H1 (cell line): ENCODE data around the gene DRAM1. TPM values are rescaled to one million over a fixed set of nuclear protein-coding genes. Genes with fewer than 3 reads are reported as not detected.
"Not testable (repeated sequence)": the region's sequence is repeated elsewhere in the genome, so short reads cannot be mapped to it uniquely, and the experiment has no call there.

Source experiments
- CTCF ChIA-PET: fragments of 300-600 bp; sonication (Branson Sonifier 250); formaldehyde crosslinking; loops from one replicate; lab custom pipeline; 2021; ENCODE audit not compliant: partially characterized antibody; lab: Charles Lee
- POLR2A ChIA-PET: fragments of 300-600 bp; sonication (Branson Sonifier 250); formaldehyde crosslinking; loops from one replicate; lab custom pipeline; 2021; ENCODE audit warnings: inconsistent platforms; ENCODE audit not compliant: partially characterized antibody; lab: Charles Lee
- DNase-seq, 2 experiments: peaks; one replicate each; pipeline versions ENCODE4 v3.0.0 to v3.0.0-alpha.2; 2010 to 2022; ENCODE audit warnings: low spot score in 2 of 2, low read depth in 1 of 2, mixed read lengths in 1 of 2
- FAIRE-seq: peaks from 2 replicates; lab custom pipeline; 2011; peaks lifted over from hg19 to GRCh38; lab: Jason Lieb, UNC
- H2AFZ ChIP-seq: 2 replicates; pipeline ENCODE4 v1.8.1; 2012; ENCODE audit warnings: low read length, inconsistent platforms
- H2AK5ac ChIP-seq: 2 replicates; pipeline ENCODE4 v1.6.1; 2013; ENCODE audit warnings: low read depth, low read length
- H2BK120ac ChIP-seq: replicated peaks from 2 replicates; pipeline ENCODE3; 2013; ENCODE audit warnings: low read depth, low read length, inconsistent platforms
- H2BK12ac ChIP-seq: 2 replicates; pipeline ENCODE4 v1.6.1; 2013; ENCODE audit warnings: low read depth, low read length
- H2BK15ac ChIP-seq: 2 replicates; pipeline ENCODE4 v1.6.1; 2013; ENCODE audit warnings: low read length
- H2BK20ac ChIP-seq: 2 replicates; pipeline ENCODE4 v1.6.1; 2013; ENCODE audit warnings: low read length
- H2BK5ac ChIP-seq: 2 replicates; pipeline ENCODE4 v1.6.1; 2013; ENCODE audit warnings: low read depth, low read length
- H3K14ac ChIP-seq: 2 replicates; pipeline ENCODE4 v1.6.1; 2013; ENCODE audit warnings: inconsistent platforms; ENCODE audit not compliant: insufficient read length
- H3K18ac ChIP-seq: 2 replicates; pipeline ENCODE4 v1.6.1; 2013; ENCODE audit warnings: low read length; ENCODE audit errors: extremely low read depth
- H3K23ac ChIP-seq: 2 replicates; pipeline ENCODE4 v1.6.1; 2013; ENCODE audit warnings: inconsistent platforms; ENCODE audit not compliant: insufficient read length
- H3K23me2 ChIP-seq: 2 replicates; pipeline ENCODE4 v1.6.1; 2013; ENCODE audit warnings: low read depth, low read length
- H3K27ac ChIP-seq: 2 replicates; pipeline ENCODE4 v1.6.1; 2011; ENCODE audit warnings: low read depth, low read length, inconsistent platforms
- H3K27me3 ChIP-seq, 4 experiments: replicated peaks in 1 of 4; 1 replicate in 1 of 4; 2 replicates in 3 of 4; pipeline versions ENCODE4 v1.6.1 to v1.8.1; 2011 to 2013; ENCODE audit warnings: low read length in 3 of 4, mild to moderate bottlenecking in 3 of 4, inconsistent platforms in 2 of 4, mixed read lengths in 2 of 4, moderate library complexity in 1 of 4; ENCODE audit not compliant: control insufficient read depth in 3 of 4, insufficient read depth in 3 of 4; ENCODE audit errors: extremely low read depth in 1 of 4
- H3K36me3 ChIP-seq, 4 experiments: 2 replicates each; pipeline versions ENCODE4 v1.6.1 to v1.8.1; 2011 to 2013; ENCODE audit warnings: mild to moderate bottlenecking in 4 of 4, low read length in 3 of 4, moderate library complexity in 2 of 4, control low read depth in 1 of 4, inconsistent platforms in 1 of 4; ENCODE audit not compliant: insufficient read depth in 4 of 4, control insufficient read depth in 2 of 4
- H3K4ac ChIP-seq: replicated peaks from 2 replicates; pipeline ENCODE3; 2013; ENCODE audit warnings: low read length, low read depth, mixed read lengths, inconsistent platforms; ENCODE audit not compliant: insufficient read length
- H3K4me1 ChIP-seq, 4 experiments: replicated peaks in 1 of 4; 1 replicate in 1 of 4; 2 replicates in 3 of 4; pipeline versions ENCODE4 v1.6.1 to v1.8.1; 2011 to 2013; ENCODE audit warnings: low read length in 3 of 4, inconsistent platforms in 2 of 4, mixed read lengths in 1 of 4; ENCODE audit not compliant: insufficient read depth in 4 of 4, control insufficient read depth in 3 of 4
- H3K4me2 ChIP-seq, 2 experiments: 2 replicates each; pipeline versions ENCODE4 v1.6.1 to v1.8.1; 2011 to 2013; ENCODE audit warnings: low read depth in 2 of 2, low read length in 2 of 2, control low read depth in 1 of 2, inconsistent platforms in 1 of 2, mild to moderate bottlenecking in 1 of 2; ENCODE audit not compliant: insufficient read depth in 1 of 2
- H3K4me3 ChIP-seq, 4 experiments: fragments of 200-600, 300-600 bp in 1 of 4; sonication (generic), shearing (Covaris generic), sonication (Bioruptor Twin) in 1 of 4; 2 replicates each; pipeline versions ENCODE4 v1.5.1 to v1.8.1; 2011 to 2016; ENCODE audit warnings: low read length in 4 of 4, low read depth in 3 of 4, control low read depth in 2 of 4, inconsistent platforms in 2 of 4, mild to moderate bottlenecking in 2 of 4, mixed read lengths in 1 of 4, moderate library complexity in 1 of 4; ENCODE audit not compliant: insufficient read depth in 2 of 4; ENCODE audit errors: extremely low read depth in 1 of 4
- H3K56ac ChIP-seq: replicated peaks from 2 replicates; pipeline ENCODE3; 2013; ENCODE audit warnings: low read depth, mild to moderate bottlenecking, mixed read lengths, low read length, inconsistent platforms; ENCODE audit not compliant: insufficient read length
- H3K79me1 ChIP-seq: 2 replicates; pipeline ENCODE4 v1.6.1; 2013; ENCODE audit warnings: low read depth, low read length, control low read depth
- H3K79me2 ChIP-seq, 2 experiments: 2 replicates each; pipeline versions ENCODE4 v1.6.1 to v1.8.1; 2012 to 2013; ENCODE audit warnings: low read length in 2 of 2, mild to moderate bottlenecking in 2 of 2, inconsistent platforms in 1 of 2; ENCODE audit not compliant: insufficient read depth in 2 of 2, control insufficient read depth in 1 of 2
- H3K9ac ChIP-seq, 4 experiments: replicated peaks in 1 of 4; 1 replicate in 1 of 4; 2 replicates in 3 of 4; pipeline versions ENCODE4 v1.6.1 to v1.8.1; 2011 to 2013; ENCODE audit warnings: low read depth in 3 of 4, low read length in 3 of 4, control low read depth in 2 of 4, mild to moderate bottlenecking in 2 of 4, moderate library complexity in 2 of 4, inconsistent platforms in 1 of 4; ENCODE audit errors: extremely low read depth in 1 of 4
- H3K9me3 ChIP-seq, 2 experiments: 2 replicates each; pipeline versions ENCODE4 v1.6.1 to v1.8.1; 2012 to 2013; ENCODE audit warnings: mild to moderate bottlenecking in 2 of 2, moderate library complexity in 2 of 2, control low read depth in 1 of 2, inconsistent platforms in 1 of 2, low read depth in 1 of 2, low read length in 1 of 2, mixed read lengths in 1 of 2; ENCODE audit not compliant: insufficient read depth in 2 of 2
- H4K20me1 ChIP-seq, 2 experiments: replicated peaks in 1 of 2; 2 replicates each; pipeline versions ENCODE3 to v1.8.1; 2011 to 2013; ENCODE audit warnings: inconsistent platforms in 2 of 2, low read length in 2 of 2, mild to moderate bottlenecking in 1 of 2; ENCODE audit not compliant: insufficient read depth in 2 of 2, control insufficient read depth in 1 of 2
- H4K5ac ChIP-seq: 2 replicates; pipeline ENCODE4 v1.6.1; 2013; ENCODE audit warnings: low read length, low read depth, mixed read lengths, inconsistent platforms; ENCODE audit not compliant: insufficient read length
- H4K8ac ChIP-seq: 2 replicates; pipeline ENCODE4 v1.8.0; 2013; ENCODE audit warnings: mild to moderate bottlenecking, moderate library complexity, low read length, inconsistent platforms; ENCODE audit not compliant: insufficient read depth; ENCODE audit errors: extremely low read depth
- H4K91ac ChIP-seq: replicated peaks from 2 replicates; pipeline ENCODE3; 2013; ENCODE audit warnings: low read length, mixed read lengths, inconsistent platforms; ENCODE audit not compliant: insufficient read length
- whole genome bisulfite sequencing, 2 experiments: shearing (Covaris generic) in 1 of 2; methylation state at CpG; one replicate each; pipeline versions ENCODE4 v1.1.6 to v1.1.7; 2013 to 2015; ENCODE audit warnings: low lambda C conversion rate in 2 of 2, mixed read lengths in 2 of 2, inconsistent platforms in 1 of 2, low coverage in 1 of 2, missing lambda C conversion rate in 1 of 2; ENCODE audit not compliant: insufficient replicate concordance in 2 of 2, insufficient coverage in 1 of 2, insufficient read length in 1 of 2; ENCODE audit errors: extremely low coverage in 1 of 2, missing lambda C conversion rate in 1 of 2; 5-methylcytosine and 5-hydroxymethylcytosine counted together
- polyA plus RNA-seq, 7 experiments: library from polyadenylated mRNA; depleted of rRNA in 3 of 7; stranded (reverse) in 5 of 7; unstranded in 2 of 7; fragments of >200 nt in 5 of 7; fragments of 200-250 nt in 2 of 7; gene quantifications; 1 replicate in 5 of 7; 2 replicates in 1 of 7; 4 replicates in 1 of 7; pipeline versions ENCODE4 v1.2.1 to v1.2.3, GENCODE V29; 2011 to 2013; ENCODE audit warnings: missing spikeins in 2 of 7, mixed read lengths in 2 of 7
- total RNA-seq: library from RNA; stranded (reverse); fragmentation: NEBNext Ultra II Directional; extraction: Animal tissue kit (Norgen Biotek cat#: 25700); gene quantifications from 2 replicates; pipeline ENCODE4 v1.2.1, GENCODE V29; 2021

Gene DRAM1
- total and polyA plus RNA-seq, 2 of the 8 experiments (the other 6 are each of a cell fraction or from before 2014, with no cell fraction given) = 4.6 to 6.2 TPM

- H3K18ac ChIP-seq, POLR2A ChIA-PET, H3K27ac ChIP-seq, H4K8ac ChIP-seq, H3K36me3 ChIP-seq, H3K9me3 ChIP-seq, H3K79me1 ChIP-seq, H4K91ac ChIP-seq, H3K27me3 ChIP-seq, H2BK20ac ChIP-seq, FAIRE-seq, H3K56ac ChIP-seq, H3K4me3 ChIP-seq, H2AFZ ChIP-seq, H3K23ac ChIP-seq, H3K4me2 ChIP-seq, H4K5ac ChIP-seq, H2BK12ac ChIP-seq, H3K14ac ChIP-seq, H3K4ac ChIP-seq, H3K79me2 ChIP-seq, H2AK5ac ChIP-seq, H3K9ac ChIP-seq, H2BK120ac ChIP-seq, H4K20me1 ChIP-seq, H2BK15ac ChIP-seq, H3K4me1 ChIP-seq, H3K23me2 ChIP-seq, DNase-seq: not testable (repeated sequence)
- H2BK5ac ChIP-seq = peak overlapping the region; percentile 63; the same call in 1 of the 2 replicates
- CTCF ChIA-PET = interaction anchor here (0.6 to 2.3 kb wide), 17 partner anchors 10 to 893 kb away, joined by 3 to 12 read pairs (median 4); no protein-coding TSS in a partner anchor
- WGBS, 2 experiments = 91% methylated on average over 4 of the region's 4 CpGs; no CpG with 5 or more reads in 1 of the 2 experiments
Measured at GRCh38 chr12:101918805-101919204, 41.4 kb downstream of the DRAM1 start.
